LoVo (cell line): Measurements from ENCODE around the gene ZBTB40.
A peak's percentile ranks its signal among the peaks of the same experiment; 100 is the strongest.

Experiments
- DNase-seq: peaks from one replicate; pipeline ENCODE4 v3.0.0-alpha.2; 2016; ENCODE audit warnings: low spot score

Gene ZBTB40

DNA sequence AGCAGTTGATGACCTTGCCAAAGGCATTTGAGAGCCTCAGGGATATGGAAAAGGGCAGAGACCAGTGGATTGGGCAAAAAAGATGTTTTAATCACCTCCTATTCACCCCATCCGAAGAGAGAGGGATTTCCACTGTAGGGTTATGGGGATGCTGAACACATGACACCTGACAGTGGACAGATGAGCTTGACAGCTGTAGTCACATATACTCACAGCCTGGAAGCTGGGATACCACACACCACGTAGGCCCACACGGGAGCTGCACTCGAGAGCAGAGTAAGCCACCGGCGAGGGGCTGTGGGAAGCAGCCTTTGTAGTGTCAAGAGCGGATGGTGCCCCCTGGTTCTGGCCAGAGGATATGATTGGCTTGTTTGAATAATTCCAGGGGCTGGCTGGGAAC is 20.0 kb downstream of the ZBTB40 start:
- no peak for DNase-seq

GRCh38 chr1:22472596-22472995 is 20.9 kb downstream of the ZBTB40 start:
- no peak for DNase-seq

DNA sequence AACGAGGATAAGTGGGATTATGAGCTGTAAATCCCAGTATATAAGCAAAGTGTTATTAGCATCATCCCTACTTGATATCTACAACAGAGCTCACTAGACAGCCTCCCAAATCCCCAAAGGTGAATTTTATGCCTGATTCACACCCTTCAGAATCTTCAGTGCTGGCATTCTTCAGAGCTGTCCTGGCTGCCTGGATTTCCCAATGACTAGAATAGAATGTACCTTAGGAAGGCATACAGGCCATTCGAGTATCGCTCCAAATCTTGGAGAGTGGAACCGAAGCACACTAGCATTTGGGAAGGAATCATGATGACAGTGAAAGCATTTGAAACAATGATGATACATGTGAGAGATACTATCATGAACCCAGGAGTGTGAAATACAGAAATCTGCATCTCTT is 22.3 kb downstream of the ZBTB40 start:
- DNase-seq, result no peak

DNA sequence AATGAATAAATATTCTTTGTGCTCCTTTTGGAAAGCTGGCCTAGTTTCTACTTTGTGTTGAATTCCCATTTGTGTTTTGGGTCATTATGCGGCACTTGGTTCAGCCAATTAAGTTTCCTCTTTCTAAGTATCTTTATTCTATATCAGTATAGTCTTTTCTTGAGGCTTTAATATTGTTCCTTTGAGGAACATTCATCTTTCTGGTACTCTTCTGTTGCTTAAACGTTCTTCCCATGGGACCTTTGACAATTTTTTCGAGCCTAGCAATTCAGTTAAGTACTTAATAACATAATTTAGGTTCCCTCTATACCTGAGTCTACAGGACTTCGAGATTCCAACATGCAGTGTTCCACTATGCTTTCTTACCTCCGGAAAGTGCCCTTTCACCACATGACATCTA is 24.9 kb downstream of the ZBTB40 start:
- DNase-seq, result no peak

DNA sequence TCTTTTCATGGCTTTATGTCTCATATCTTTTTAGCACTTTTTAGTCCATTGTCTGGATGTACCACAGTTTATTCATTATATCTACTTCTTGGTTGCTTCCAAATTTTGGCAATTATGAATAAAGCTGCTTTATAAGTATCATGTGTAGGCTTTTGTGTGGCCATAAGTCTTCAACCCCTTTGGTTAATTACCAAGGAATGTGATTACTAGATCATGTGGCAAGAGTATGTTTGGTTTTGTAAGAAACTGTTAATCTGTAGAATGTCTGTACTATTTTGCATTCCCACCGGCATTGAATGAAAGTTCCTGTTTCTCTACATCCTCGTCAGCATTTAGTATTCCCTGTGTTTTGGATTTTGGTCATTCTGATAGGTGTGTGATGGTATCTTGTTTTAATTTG is 31.5 kb downstream of the ZBTB40 start:
- no peak for DNase-seq

- DNase-seq, result no peak
Observed at GRCh38 chr1:22484706-22485345, 33.2 kb downstream of the ZBTB40 start.

DNA sequence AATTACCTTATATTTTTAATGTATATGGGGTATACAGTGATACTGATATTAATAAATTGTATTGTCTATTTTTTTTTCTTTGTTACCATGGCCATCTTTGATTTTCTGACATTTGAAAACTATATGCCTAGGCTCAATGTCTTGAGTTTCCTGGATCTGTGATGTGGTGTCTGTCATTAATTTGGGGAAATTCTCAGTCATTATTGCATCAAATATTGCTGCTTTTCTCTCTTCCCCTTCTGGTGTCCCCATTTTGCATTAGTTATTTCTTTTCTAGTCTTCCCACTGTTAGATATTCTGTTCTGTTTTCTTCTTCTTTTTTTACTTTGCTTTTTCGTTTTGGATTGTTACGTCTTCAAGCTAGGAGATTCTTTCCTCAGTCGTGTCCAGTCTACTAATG is 33.8 kb downstream of the ZBTB40 start:
- no peak for DNase-seq

DNA sequence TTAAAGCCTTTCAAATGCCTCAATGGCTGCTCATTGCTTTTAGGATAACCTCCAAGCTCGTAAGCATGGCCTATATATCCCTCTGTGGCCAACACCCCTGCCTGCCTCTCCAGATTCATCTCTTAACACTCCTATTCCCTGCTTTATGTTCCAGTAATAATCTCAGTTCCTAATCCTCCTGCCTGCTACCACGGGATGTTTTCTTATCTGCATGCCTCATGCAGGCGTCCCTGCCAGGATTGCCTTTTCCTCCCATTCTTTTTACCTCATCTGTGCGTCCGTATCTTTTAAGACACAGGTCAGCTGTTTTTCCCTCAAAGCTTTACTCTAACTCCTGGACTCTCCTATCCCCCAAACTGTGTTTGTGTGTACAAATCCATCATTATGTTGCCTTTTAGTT is 36.1 kb downstream of the ZBTB40 start:
- no peak for DNase-seq

DNA sequence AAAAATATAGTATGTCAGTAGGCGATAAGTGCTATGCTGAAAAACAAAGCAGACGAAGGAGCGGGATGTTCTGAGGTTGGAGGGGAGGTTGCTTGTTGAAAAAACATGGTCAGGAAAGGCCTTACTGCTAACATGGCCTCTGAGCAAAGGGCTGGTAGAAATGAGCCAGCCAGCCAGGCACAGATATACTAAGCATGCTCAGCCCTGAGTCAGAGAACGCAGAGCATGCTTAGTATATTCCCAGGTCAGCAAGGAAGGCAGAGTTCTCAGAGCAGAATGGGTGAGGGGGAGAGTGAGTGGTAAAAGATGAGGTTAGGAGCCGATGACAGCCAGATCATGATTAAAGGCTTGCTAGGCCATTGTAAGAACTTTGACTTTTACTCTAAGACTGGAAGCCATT is 36.7 kb downstream of the ZBTB40 start:
- DNase-seq, result no peak

DNA sequence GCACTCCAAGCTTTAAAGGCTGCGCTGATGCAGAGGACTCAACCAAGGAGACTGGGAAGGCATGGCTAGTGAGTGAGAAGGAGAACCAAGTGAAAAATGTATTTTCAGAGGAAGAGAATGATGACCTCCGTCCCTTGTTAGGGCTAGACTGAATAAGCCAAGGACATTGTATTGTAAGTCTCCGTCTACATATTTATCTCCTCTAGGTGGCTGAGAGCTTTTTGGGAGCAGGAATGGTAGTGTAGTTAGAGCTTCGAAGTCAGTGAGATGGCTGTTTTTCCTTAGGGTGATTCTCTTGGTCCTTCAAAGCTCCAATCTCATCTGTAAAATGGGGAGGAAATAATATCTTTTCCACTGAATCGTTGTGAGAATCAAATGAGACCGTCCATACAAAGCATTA is 37.6 kb downstream of the ZBTB40 start:
- no peak for DNase-seq

- no peak for DNase-seq
Observed at GRCh38 chr1:22489823-22490222, 38.2 kb downstream of the ZBTB40 start.

DNA sequence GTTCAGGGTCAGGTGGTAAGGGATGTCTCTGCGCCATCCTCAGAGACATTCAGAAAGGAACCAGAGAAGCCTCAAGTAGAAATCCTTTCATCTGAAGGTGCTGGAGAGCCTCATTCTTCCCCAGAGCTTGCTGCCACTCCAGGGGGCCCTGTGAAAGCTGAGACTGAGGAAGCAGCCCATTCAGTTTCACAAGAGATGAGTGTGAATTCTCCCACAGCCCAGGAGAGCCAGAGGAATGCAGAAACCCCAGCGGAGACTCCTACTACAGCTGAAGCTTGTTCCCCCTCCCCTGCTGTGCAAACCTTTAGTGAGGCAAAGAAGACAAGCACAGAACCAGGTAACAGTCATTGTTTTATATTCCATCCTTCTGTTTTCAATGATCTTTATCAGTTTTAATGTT is 38.7 kb downstream of the ZBTB40 start:
- DNase-seq, result no peak

GRCh38 chr1:22491995-22492715 is 40.5 kb downstream of the ZBTB40 start:
- no peak for DNase-seq

DNA sequence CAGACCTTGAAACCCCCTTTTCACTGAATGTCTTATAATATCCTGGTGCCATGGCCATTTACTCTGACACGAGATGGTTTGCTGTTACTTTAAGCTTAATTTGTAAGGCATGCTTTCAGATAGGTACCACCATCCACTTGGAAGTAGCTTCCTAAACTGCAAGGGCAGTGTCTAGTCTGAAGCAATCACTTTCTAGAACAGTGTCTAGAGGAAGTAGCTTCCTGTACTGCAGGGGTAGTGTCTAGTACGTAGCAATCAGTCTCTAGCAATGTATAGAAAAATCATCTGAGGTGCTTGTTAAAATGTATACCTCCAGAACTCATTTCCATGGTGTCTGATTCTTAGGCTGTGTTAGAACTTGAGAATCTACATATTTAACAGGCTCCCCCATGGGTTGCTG is 42.5 kb downstream of the ZBTB40 start:
- DNase-seq, result no peak

GRCh38 chr1:22494943-22495579 is 43.4 kb downstream of the ZBTB40 start:
- no peak for DNase-seq

- no peak for DNase-seq
Observed at GRCh38 chr1:22496536-22497160, 45.0 kb downstream of the ZBTB40 start.

GRCh38 chr1:22498463-22498862 is 46.8 kb downstream of the ZBTB40 start:
- no peak for DNase-seq

DNA sequence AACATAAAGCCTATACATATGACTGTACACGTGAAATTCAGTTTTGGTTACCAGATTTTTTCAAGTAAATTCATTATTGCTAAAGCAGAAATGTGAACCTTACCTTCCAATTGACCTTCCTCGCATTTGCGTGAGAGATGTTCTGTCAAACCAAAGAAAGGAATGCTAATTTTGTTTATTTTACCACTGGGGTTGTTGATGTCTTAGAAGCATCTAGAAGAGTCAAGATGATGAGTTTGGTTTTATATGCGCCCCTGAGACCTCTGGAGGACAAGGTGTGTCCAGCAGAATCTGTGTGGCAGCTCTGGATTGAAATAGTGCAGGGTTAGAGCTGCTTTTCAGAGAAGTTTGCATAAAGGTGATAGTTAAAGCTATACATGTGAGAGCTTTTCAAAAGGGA is 48.4 kb downstream of the ZBTB40 start:
- DNase-seq, result no peak

- DNase-seq, result peak; percentile 1
Observed at GRCh38 chr1:22500471-22500870, 48.8 kb downstream of the ZBTB40 start.

DNA sequence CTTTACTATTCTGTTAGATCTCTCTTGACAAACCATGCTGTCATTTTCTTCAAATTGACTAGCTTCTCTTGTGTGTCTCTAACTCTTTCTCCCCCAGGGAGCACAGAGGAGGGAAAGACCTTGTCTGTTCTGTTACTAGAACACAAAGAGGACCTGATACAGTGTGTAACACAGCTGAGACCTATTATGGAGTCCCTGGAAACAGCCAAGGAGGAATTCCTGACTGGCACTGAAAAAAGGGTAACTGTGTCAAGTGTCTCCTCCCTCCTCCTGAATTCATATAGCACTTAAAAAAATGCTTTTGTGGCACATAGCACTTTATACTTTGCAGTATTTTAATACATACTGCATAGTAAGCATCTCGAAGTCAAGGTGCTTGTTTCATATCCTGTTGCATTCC is 50.6 kb downstream of the ZBTB40 start:
- DNase-seq, result no peak

- DNase-seq, result no peak
Observed at GRCh38 chr1:22503721-22504410, 52.2 kb downstream of the ZBTB40 start.

DNA sequence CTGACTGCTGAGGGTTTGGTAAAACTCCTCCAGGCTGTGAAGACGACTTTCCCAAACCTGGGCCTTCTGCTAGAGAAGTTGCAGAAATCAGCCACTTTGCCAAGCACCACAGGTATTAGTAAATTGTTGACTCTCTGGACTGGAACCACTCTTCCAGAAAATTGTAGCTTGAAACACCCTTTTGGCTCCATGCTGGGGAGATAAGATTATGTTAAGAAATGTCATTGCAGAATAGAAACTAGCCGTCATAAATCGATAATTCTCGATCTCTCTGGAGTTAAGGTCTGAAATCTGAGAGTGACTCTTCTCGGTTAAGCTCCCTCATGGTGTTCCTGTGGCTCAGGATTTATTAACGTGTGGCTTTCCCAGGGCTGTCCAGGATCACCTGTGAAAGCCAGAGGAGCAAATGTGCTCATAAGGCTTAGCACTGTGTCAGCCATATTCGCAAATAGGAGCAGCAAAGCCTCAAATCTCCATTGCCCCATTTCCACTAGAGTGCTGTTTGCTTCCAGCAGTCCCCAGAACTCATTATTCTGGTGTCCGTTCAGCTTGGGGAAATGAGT is 54.6 kb downstream of the ZBTB40 start:
- no peak for DNase-seq
